Measurements from ENCODE around the gene MGAT4B.
A peak's percentile ranks its signal among the peaks of the same experiment; 100 is the strongest.
"Not testable (repeated sequence)": the region's sequence is repeated elsewhere in the genome, so short reads cannot be mapped to it uniquely, and the experiment has no call there.

The MGAT4B gene

DNA sequence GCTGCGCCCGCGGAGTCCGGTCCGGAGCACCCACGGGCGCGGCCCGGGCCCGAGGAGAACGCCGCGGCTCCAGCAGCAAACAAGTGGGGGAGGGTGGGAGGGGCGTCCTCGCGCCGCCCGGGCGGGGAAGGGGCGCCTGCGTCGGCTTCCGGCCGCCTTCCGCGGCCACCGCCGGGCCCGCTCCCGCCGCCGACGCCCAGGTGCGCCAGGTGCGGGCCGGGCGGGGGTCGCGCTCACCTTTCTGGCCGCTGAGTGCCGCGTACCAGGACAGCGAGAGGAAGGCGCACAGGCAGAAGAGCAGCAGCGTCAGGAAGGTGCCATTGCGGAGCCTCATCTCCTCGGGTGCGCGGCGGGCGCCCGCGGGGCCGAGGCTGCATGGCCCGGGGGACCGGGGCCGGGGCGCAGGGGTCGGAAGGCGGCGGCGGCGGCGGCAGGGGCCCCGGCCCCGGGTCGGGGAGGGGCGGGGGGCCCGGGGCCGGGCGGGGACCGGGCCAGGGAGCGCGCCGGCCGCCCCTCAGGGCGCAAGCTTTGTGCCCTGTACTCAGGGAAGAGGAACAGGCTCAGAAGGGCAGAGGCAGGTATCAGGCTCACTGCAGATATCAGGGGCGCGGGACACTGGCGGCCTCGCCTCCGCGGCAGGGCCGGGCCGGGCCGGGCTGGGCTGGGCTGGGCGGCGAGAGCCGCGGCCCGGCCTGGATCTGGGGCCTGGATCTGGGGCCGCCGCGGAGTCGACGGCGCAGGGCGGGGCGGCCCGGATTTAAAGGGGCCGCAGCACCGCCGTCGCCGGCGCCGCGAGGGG, at the start of gene MGAT4B:
Gene MGAT4B (minus strand): TSS at position 617 of the 799 bp plus-strand sequence. CDS start 283 bp downstream, at position 334.
- DNase-seq = peak; percentile 70 to 71

DNA sequence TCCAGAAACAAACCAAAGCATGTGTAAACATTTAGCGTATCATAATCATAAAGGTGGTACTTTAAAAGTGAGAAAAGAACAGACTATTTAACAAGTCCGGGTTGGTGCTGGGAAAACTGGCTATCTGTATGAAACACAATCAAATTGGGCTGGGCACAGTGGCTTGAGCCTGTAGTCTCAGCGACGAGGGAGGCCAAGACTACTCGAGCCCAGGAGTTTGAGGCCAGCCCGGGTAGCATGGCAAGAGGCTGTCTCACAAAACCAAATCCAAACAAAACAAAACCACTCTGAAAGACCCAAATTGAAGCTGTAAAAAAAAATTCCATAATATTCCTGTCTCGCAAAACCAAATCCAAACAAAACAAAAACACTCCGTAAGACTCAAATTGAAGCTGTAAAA, 47.7 kb upstream of the MGAT4B start:
- DNase-seq = no peak

DNA sequence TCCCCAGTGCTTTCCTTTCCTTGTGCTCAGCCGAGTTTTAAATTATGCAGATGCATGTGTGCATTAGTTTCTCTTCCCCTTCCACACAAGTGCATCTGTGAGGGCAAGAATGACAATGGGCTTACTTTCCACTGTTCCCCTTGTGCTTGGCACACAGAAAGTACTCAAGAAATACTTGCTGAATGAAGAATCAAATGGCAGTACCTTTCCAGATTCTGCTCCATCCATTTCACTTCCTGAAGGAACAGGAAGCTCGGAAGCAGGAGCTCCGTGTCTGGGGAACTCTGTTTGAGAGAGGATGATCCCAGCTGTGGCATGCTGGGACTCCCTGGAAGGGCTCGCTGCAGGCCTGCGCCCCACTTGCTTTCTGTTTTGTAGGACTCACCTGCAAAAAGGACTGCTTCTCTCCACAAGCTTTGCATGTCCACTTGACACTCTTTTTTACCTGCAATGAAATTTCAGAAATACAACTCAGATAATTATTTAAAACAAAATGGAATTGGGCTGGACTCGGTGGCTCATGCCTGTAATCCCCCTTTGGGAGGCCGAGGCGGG, 46.4 kb upstream of the MGAT4B start:
- no peak for DNase-seq

DNA sequence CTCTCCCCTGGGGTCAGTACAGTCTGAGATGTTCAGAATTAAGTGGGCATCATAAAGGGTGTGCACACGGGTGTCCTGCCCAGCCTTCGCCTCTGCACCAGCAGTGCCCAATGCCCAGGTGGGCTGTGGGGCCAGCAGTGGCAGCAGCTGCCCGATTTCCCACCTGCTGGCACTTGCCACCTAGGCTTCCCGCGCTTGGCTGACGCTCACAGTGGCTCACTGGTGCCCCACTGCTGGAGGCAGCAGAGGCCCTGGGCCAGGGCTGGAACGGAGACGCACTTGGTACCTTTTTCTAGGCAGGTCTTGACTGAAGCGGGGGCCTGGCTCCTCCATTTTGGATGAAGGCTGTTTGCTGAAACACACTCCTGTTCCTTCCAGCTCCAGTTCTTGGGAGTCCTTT, 35.0 kb upstream of the MGAT4B start:
- DNase-seq = no peak

DNA sequence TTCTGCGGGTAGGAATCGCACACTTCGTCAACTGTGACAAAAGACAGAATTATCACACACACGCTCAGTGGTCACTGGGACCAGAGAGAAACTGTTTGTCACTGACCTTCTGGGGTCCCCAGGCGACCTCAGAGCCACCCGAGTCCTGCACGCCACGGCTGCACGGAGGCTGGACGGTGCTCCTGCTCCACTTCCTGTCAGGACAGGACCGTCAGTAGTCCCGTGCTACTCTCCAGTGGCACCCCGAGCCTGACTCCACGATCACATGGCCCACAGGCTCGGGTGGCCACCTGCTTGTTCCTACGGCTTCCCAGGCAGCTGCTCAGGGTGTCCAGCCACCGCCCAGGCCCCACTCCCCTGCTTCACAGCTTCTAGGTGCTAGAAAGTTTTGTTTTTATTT, 34.1 kb upstream of the MGAT4B start:
- DNase-seq = no peak

DNA sequence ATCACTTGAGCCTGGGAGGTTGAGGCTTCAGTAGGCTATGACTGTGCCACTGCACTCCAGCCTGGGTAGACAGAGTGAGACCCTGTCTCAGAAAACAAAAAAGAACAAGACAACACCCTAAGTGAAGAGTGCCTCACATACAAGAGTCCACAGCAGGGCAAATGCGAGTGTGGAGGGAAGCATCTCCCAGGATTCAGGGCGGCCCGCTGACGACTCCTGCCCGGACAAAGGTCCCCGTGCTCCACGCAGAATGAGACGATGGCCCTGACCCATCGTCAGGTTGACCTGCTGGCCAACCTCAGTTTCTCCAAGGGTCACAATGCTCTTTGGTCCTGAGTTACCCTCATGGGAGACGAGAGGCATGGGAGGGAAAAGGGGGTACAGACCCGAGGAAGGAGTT, 33.7 kb upstream of the MGAT4B start:
- DNase-seq = no peak

DNA sequence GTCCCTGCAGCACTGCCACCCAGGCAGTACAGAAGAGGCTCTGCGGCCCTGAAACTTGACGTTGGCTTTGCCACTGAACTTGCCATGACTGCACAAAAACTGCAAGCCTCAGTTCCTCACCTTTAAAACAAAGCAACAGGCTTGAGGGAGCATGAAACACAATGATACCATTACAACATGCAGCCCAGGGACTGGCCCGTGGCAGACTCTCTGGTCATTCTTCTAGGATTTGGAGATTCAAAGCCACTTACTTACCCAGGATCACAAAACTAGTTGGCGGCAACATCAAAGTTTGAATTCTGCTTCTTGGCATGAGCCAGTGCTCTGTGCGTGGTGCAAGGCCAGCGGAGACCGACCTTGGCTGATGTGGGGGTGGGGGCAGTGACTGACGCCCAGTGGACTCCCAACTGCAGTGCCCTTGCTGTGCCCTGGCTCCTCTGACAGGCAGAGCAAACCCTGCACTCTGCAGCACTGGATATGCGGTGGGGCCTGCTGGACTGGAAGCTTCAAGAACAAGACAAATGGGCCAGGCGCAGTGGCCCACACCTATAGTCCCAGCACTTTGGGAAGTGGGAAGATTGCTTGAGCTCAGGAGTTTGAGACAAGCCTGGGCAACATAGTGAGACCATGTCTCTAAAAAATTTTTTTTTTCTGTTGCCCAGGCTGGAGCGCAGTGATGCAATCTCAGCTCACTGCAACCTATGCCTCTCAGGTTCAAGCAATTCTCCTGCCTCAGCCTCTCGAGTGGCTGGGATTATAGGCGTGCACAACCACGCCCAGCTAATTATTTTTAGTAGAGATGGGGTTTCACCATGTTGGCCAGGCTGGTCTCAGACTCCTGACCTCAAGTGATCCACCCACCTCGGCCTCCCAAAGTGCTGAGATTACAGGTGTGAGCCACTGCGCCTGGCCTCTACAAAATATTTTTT, 32.9 kb upstream of the MGAT4B start:
- no peak for DNase-seq

DNA sequence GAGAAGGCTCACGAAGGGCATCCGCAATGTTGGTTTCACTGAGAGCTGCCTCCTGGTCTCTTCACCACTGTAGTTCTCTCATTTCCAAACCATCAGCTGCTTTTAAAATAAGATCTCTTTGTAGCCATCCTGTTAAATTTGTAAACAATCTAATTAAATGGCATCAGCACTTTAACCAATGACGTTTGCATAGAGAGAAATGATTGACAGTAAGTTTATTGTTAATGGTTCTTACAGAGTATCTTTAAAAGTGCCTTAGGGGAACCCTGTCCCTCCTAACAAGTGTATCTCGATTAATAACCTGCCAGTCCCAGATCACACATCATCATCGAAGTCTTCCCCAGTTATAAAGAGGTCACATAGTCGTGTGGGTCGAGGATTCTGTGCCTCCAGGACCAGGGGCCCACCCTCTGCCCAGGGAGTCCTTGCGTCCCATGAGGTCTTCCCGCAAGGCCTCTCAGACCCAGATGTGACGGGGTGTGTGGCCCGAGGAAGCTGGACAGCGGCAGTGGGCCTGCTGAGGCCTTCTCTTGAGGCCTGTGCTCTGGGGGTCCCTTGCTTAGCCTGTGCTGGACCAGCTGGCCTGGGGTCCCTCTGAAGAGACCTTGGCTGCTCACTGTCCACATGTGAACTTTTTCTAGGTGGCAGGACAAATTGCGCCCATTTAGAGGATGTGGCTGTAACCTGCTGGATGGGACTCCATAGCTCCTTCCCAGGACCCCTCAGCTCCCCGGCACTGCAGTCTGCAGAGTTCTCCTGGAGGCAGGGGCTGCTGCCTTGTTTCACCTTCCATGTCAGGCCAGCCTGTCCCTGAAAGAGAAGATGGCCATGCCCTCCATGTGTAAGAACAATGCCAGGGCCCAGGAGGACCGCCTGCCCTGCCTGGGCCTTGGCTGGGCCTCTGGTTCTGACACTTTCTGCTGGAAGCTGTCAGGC, 30.7 kb upstream of the MGAT4B start:
- DNase-seq = no peak

DNA sequence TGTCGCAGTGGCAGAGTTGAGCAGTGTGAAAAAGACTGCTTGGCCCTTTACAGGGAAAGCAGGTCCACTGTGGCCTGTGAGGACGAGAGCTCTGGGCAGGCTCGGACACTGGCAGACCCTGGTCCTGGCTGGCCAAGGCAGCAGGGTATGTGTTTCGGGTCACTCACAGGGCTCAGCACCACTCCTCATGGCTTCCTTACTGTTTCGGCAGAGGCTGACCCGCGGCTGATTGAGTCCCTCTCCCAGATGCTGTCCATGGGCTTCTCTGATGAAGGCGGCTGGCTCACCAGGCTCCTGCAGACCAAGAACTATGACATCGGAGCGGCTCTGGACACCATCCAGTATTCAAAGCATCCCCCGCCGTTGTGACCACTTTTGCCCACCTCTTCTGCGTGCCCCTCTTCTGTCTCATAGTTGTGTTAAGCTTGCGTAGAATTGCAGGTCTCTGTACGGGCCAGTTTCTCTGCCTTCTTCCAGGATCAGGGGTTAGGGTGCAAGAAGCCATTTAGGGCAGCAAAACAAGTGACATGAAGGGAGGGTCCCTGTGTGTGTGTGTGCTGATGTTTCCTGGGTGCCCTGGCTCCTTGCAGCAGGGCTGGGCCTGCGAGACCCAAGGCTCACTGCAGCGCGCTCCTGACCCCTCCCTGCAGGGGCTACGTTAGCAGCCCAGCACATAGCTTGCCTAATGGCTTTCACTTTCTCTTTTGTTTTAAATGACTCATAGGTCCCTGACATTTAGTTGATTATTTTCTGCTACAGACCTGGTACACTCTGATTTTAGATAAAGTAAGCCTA, 29.8 kb upstream of the MGAT4B start:
- DNase-seq = no peak

DNA sequence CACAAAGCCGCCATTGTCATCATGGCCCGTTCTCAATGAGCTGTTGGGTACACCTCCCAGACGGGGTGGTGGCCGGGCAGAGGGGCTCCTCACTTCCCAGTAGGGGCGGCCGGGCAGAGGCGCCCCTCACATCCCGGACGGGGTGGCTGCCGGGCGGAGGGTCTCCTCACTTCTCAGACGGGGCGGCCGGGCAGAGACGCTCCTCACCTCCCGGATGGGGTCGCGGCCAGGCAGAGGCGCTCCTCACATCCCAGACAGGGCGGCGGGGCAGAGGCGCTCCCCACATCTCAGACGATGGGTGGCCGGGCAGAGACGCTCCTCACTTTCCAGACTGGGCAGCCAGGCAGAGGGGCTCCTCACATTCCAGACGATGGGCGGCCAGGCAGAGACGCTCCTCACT, 28.2 kb upstream of the MGAT4B start:
- DNase-seq = not testable (repeated sequence)

DNA sequence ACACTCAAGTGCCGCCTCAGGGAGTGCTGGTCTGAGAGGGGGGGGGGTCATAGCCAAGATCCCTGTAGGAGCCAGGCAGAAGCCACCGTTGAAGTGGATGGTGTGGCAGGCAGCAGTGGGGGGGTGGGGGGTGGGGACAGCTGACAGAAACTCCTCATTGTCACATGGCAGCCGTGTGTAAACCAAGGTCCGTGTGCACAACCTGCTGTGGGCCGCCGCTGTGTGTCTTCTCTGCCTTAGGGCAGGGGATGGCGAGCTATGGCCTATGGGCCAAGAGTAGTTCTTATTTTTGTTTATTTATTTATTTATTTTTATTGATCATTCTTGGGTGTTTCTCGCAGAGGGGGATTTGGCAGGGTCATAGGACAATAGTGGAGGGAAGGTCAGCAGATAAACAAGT, 27.5 kb upstream of the MGAT4B start:
- no peak for DNase-seq

DNA sequence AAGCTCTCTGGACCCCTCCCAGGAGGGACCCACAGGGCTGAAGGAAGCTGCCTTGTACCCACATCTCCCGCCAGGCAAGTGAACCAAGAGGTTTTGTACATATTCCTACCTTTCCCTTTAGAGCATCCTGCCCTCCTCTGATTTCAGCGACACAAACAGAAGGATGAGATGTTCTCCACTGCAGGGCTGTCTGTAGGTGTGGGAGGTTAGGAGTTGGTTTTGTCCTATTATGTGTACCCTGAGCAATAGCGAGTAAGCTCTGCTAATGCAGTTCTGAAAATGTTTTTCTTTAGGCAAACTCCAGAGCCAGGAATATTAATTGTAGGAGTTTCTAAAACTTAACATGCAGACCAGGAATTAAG, 27.0 kb upstream of the MGAT4B start:
- DNase-seq = no peak

DNA sequence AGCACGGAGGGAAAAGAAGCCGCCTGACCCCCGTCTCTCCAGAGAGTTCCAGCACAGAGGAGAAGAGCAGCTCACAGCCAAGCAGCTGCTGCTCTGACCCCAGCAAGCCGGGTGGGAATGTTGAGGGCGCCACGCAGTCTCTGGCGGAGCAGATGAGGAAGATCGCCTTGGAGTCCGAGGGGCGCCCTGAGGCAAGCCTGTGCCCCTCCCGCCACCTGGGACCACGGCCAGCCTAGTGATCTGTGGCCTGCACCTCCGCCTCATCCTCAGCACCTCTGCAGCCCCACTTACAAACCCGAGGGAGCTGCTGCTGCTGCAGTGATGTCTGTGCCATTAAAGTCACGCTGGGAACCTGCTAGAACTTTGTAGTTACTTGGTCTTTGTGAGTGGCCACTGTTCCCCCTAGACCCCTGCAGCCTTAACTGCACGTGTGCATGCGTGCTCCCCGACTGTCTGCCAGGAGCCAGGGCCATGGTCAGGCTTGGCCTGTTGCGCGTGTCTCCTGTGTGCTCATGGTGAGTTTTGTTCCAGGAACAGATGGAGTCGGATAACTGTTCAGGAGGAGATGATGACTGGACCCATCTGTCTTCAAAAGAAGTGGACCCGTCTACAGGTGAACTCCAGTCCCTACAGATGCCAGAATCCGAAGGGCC, 26.5 kb upstream of the MGAT4B start:
- no peak for DNase-seq

DNA sequence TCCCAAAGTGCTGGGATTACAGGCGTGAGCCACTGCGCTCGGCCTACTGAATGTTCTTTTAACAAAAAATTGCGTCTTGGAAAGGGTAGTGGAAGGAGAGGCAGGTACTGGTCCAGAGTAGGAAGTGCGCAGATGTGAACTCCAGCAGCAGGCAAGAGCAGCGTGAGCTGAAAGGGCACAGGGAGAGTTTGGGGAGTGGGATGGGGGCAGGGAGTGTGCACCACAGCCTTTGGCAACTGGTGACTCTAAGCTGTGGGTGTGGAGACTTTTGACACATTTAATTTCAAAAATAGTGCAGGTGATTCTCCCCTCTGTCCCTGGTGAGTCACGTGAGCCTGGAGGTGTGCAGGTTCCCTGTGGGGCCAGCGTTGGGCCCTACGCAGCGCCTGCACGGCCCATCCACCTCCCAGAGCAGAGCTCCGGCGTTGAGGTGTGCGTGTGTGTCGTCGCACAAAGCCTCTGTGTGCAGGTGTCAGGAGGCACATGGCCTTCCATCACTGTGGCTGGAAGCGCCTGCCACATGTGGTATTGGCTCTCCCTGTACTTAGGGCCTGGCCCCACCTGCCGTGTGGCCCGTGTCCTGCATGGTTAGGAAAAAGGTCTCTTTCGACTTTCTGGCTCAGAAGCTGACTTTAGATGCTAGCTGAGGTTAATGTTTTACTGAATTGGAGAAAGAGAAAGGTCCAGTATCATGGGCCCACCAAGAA, 25.5 kb upstream of the MGAT4B start:
- no peak for DNase-seq

DNA sequence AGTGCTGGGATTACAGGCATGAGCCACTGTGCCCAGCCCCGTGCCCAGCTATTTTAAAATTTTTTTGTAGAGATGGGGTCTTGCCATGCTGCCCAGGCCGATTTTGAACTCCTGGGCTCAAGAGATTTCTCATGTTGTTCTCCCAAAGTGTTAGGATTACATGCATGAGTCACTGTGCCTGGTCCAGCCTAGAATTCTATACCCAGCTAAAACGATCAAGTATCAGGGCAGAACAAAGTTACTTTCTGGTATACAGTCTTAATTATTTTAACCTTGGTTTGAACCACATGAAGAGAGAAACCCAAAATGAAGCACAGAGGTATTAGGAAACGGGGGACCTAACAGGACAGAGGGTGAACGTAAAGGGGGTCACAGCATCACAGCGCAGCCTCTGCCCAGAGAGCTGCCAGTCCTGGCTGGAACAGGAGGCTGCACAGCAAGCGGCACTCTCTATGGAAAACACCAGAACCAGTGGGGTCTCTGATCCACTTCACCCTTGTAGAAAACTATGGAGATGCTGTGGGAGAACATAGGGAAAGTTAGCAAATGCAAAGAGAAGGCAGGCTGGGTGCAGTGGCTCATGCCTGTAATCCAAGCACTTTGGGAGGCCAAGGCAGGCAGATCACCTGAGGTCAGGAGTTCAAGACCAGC, 24.3 kb upstream of the MGAT4B start:
- no peak for DNase-seq

DNA sequence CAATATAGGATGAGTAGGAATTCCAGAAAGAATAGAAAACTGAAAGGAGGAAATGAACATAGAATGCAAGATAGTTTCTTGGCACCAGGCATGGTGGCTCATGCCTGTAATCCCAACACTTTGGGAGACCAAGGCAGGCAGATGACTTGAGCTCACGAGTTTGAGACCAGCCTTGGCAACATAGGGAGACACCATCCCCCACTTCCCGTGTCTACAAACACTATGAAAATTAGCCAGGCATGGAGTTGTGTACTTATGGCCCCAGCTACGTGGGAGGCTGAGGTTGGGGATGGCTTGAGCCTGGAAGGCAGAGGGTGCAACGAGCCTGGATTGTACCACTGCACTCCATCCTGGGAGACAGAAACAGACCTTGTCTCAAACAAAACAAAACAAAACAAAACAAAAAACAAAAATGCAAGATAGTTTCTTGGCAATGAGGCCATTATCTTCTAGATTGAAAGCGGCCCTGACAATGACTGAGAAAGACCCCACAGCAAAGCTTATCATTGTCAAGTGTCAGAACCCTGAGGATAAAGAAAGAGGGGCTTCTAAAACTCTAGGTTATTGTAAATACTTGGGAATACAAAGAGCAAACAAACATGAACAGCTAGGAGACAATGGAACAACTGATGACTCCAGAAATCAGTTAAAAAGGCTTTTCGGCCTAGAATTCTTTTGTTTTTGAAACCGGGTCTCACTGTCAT, 23.2 kb upstream of the MGAT4B start:
- DNase-seq = no peak

DNA sequence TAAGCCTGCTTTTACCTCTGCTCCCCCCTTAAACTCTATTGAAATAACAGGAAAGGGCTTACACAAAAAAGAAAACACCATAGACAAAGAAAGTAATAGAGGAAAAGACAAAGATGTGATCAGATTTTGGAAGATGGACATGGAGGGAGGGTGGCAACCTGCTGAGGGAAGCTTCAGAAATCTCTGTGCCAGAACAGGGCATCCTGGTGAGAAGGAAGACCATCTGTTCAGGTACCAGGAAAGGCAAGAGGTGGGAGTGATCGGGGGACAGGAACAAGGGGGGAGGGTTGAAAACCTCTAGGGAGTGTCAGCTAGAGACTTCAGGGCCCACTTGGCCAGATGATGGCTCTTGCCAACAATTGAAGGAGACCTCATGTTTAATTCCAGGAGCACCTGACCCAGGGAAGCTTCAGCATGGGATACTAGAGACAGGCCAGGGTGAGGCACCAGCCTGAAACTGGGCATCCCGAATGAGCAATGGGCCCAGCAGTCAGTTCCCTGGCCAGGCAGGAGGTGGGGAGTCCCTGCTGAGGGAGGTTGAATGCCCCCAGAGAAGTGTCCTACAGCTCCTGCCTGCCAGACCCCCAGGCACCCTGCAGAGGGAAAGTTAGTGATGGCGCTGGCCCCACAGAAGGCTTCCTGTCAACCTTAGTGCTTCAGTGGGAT, 22.2 kb upstream of the MGAT4B start:
- DNase-seq = no peak

DNA sequence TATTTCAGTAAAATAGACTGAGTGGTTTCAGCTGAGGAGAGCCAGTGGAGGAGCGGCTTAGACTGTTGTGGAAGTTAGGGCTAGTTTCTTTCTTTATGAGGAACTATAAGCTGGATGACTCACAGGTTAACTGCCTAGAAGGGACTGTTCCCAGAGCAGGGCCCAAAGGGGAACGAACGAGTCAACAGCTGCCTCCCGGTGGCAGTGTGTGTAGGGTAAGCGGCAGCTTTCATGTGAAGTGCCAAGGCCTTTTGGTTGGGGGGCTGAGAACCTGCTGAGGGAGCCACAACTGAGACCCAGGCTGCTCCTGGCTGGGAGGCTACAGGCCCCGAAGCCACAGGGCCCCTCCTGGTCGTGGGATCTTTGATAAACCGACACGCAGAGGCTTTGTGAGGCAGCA, 21.0 kb upstream of the MGAT4B start:
- no peak for DNase-seq
